UCSD-AML1 (cell line): ENCODE results near the gene PGA3.
"Not testable (repeated sequence)": the region's sequence is repeated elsewhere in the genome, so short reads cannot be mapped to it uniquely, and the experiment has no call there.

ENCODE experiments used
- DNase-seq: peaks from one replicate; lab custom pipeline; 2025; ENCODE audit not compliant: unreplicated experiment; lab: John Stamatoyannopoulos, UW

PGA3 gene

GRCh38 chr11:61248071-61248470 lies 44.8 kb downstream of the PGA3 start:
- DNase-seq: not testable (repeated sequence)

GRCh38 chr11:61249201-61249600 lies 45.9 kb downstream of the PGA3 start:
- DNase-seq: not testable (repeated sequence)

- DNase-seq: not testable (repeated sequence)
Observed at GRCh38 chr11:61250796-61251765, 47.8 kb downstream of the PGA3 start.

GRCh38 chr11:61252332-61252731 lies 49.0 kb downstream of the PGA3 start:
- not testable (repeated sequence) for DNase-seq

GRCh38 chr11:61254403-61255025 lies 51.2 kb downstream of the PGA3 start:
- peak; percentile 56 for DNase-seq

- peak; percentile 28 for DNase-seq
Observed at GRCh38 chr11:61256710-61257482, 53.6 kb downstream of the PGA3 start.

- DNase-seq: no peak
Observed at GRCh38 chr11:61258546-61258945, 55.2 kb downstream of the PGA3 start.

GRCh38 chr11:61259363-61259762 lies 56.0 kb downstream of the PGA3 start:
- DNase-seq: no peak
